ENCODE data around the gene USP44. TPM values are rescaled to one million over a fixed set of nuclear protein-coding genes. Genes with fewer than 3 reads are reported as not detected.

The USP44 gene
- total RNA-seq, 1 donor, result 0.36 TPM

GRCh38 chr12:95593266-95593871 is 42.1 kb upstream of the USP44 start:
- Histone ChIP-seq H3K36me3 (ENCODE audit: insufficient read depth, low read length) (no peaks in the 10 kb centered on the region), H3K27me3 (ENCODE audit: insufficient read depth, low read length) (peaks cover 2% of the 10 kb centered on the region), H3K27ac (ENCODE audit: low read depth, low read length) (no peak overlapping the region), H3K79me2 (ENCODE audit: insufficient read depth, low read length) (no peaks in the 10 kb centered on the region), H3K4me1 (ENCODE audit: insufficient read depth, low read length) (no peaks in the 10 kb centered on the region), H3K4me3 (ENCODE audit: insufficient read depth, low read length) (no peak overlapping the region), H3K9me3 (ENCODE audit: low read depth, low read length) (no peaks in the 10 kb centered on the region), H2AFZ (ENCODE audit: low read length) (no peak overlapping the region), H4K20me1 (ENCODE audit: insufficient read depth, low read length) (no peaks in the 10 kb centered on the region), H3K4me2 (ENCODE audit: insufficient read depth, low read length) (no peak overlapping the region)
- DNase-seq (ENCODE audit: insufficient read length, low spot score, missing footprints), result no peak
- TF ChIP-seq, protein P1, sequence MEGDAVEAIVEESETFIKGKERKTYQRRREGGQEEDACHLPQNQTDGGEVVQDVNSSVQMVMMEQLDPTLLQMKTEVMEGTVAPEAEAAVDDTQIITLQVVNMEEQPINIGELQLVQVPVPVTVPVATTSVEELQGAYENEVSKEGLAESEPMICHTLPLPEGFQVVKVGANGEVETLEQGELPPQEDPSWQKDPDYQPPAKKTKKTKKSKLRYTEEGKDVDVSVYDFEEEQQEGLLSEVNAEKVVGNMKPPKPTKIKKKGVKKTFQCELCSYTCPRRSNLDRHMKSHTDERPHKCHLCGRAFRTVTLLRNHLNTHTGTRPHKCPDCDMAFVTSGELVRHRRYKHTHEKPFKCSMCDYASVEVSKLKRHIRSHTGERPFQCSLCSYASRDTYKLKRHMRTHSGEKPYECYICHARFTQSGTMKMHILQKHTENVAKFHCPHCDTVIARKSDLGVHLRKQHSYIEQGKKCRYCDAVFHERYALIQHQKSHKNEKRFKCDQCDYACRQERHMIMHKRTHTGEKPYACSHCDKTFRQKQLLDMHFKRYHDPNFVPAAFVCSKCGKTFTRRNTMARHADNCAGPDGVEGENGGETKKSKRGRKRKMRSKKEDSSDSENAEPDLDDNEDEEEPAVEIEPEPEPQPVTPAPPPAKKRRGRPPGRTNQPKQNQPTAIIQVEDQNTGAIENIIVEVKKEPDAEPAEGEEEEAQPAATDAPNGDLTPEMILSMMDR (IDR thresholded peaks at IDR 0.05; ENCODE audit: extremely low read depth, low read depth, low read length), result no peak

GRCh38 chr12:95591731-95592130 is 40.5 kb upstream of the USP44 start:
- H3K4me2 ChIP-seq (ENCODE audit: insufficient read depth, low read length), result no peak overlapping the region
- no peaks in the 10 kb centered on the region for H3K4me1 ChIP-seq (ENCODE audit: insufficient read depth, low read length)
- H4K20me1 ChIP-seq (ENCODE audit: insufficient read depth, low read length), result no peaks in the 10 kb centered on the region
- H3K9me3 ChIP-seq (ENCODE audit: low read depth, low read length), result no peaks in the 10 kb centered on the region
- H3K27me3 ChIP-seq (ENCODE audit: insufficient read depth, low read length), result peaks cover 2% of the 10 kb centered on the region
- no peaks in the 10 kb centered on the region for H3K36me3 ChIP-seq (ENCODE audit: insufficient read depth, low read length)
- TF ChIP-seq, protein P1 (IDR thresholded peaks at IDR 0.05; ENCODE audit: extremely low read depth, low read depth, low read length), result no peak
- peak; percentile 71 for DNase-seq (ENCODE audit: insufficient read length, low spot score, missing footprints)
- H3K27ac ChIP-seq (ENCODE audit: low read depth, low read length), result no peak overlapping the region
- no peak overlapping the region for H2AFZ ChIP-seq (ENCODE audit: low read length)
- no peaks in the 10 kb centered on the region for H3K79me2 ChIP-seq (ENCODE audit: insufficient read depth, low read length)
- no peak overlapping the region for H3K4me3 ChIP-seq (ENCODE audit: insufficient read depth, low read length)

DNA sequence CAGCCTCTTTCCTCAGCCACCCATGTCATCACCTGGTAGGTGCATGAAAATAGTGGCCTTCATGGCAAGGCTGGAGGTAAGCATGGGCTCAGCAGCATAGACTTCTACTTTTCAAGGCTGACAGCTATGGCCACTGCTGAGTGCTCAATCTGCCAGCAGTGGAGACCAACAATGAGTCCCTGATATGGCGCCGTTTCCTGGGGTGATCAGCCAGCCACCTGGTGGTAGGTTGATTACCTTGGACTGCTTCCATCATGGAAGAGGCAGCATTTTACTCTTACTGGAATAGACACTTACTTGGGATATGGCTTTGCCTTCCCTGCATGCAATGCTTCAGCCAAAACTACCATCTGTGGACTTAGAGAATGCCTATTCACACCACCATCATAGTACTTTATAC is 39.5 kb upstream of the USP44 start:
- Histone ChIP-seq H3K79me2 (ENCODE audit: insufficient read depth, low read length) (no peaks in the 10 kb centered on the region), H3K4me3 (ENCODE audit: insufficient read depth, low read length) (no peak overlapping the region), H2AFZ (ENCODE audit: low read length) (no peak overlapping the region), H3K36me3 (ENCODE audit: insufficient read depth, low read length) (no peaks in the 10 kb centered on the region), H3K27me3 (ENCODE audit: insufficient read depth, low read length) (peaks cover 2% of the 10 kb centered on the region), H3K4me1 (ENCODE audit: insufficient read depth, low read length) (no peaks in the 10 kb centered on the region), H3K4me2 (ENCODE audit: insufficient read depth, low read length) (no peak overlapping the region), H4K20me1 (ENCODE audit: insufficient read depth, low read length) (no peaks in the 10 kb centered on the region), H3K9me3 (ENCODE audit: low read depth, low read length) (no peaks in the 10 kb centered on the region), H3K27ac (ENCODE audit: low read depth, low read length) (no peak overlapping the region)
- DNase-seq (ENCODE audit: insufficient read length, low spot score, missing footprints), result no peak
- TF ChIP-seq, protein P1 (IDR thresholded peaks at IDR 0.05; ENCODE audit: extremely low read depth, low read depth, low read length), result no peak

DNA sequence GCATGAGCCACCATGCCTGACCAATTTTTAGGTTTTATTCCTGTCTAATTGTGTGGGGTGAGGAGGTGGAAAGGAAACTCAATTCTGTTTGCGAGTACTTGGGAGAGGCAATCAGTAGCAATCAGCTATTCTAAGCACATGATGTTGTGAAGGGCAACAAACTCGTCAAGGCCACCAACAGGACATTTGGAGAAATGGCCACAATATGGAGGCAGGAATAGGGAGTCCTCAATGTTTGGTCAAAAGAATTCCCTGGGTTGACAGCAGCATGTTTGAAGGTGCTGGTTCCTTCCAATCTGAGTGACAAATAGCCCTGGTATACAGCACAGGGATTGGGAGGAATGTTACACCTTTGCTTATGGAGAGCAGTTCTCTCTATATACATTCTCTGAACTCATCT is 32.7 kb upstream of the USP44 start:
- Histone ChIP-seq H4K20me1 (ENCODE audit: insufficient read depth, low read length) (no peaks in the 10 kb centered on the region), H3K27ac (ENCODE audit: low read depth, low read length) (no peak overlapping the region), H3K4me3 (ENCODE audit: insufficient read depth, low read length) (no peak overlapping the region), H3K79me2 (ENCODE audit: insufficient read depth, low read length) (no peaks in the 10 kb centered on the region), H3K4me1 (ENCODE audit: insufficient read depth, low read length) (no peaks in the 10 kb centered on the region), H3K27me3 (ENCODE audit: insufficient read depth, low read length) (peaks cover 4% of the 10 kb centered on the region), H3K9me3 (ENCODE audit: low read depth, low read length) (no peaks in the 10 kb centered on the region), H3K4me2 (ENCODE audit: insufficient read depth, low read length) (no peak overlapping the region), H2AFZ (ENCODE audit: low read length) (no peak overlapping the region), H3K36me3 (ENCODE audit: insufficient read depth, low read length) (no peaks in the 10 kb centered on the region)
- DNase-seq (ENCODE audit: insufficient read length, low spot score, missing footprints), result no peak
- TF ChIP-seq, protein P1 (IDR thresholded peaks at IDR 0.05; ENCODE audit: extremely low read depth, low read depth, low read length), result no peak

Measured in osteoblast (primary cell).